Ishikawa (cell line): Measurements from ENCODE around the gene AASS.

Experiments
- CEBPB ChIP-seq: IDR thresholded peaks from 2 replicates; pipeline ENCODE4 v1.6.1; 2012
- EP300 ChIP-seq: IDR thresholded peaks from 2 replicates; pipeline ENCODE4 v1.6.1; 2012; ENCODE audit warnings: borderline replicate concordance
- MAX ChIP-seq: IDR thresholded peaks from 2 replicates; pipeline ENCODE4 v1.6.1; 2012
- RAD21 ChIP-seq: IDR thresholded peaks from 2 replicates; pipeline ENCODE4 v1.6.1; 2012; ENCODE audit warnings: low read depth
- TCF12 ChIP-seq: IDR thresholded peaks from 2 replicates; pipeline ENCODE4 v1.6.1; 2012; ENCODE audit warnings: low read depth
- TEAD4 ChIP-seq: IDR thresholded peaks from 2 replicates; pipeline ENCODE4 v1.6.1; 2012
- USF1 ChIP-seq: IDR thresholded peaks from 2 replicates; pipeline ENCODE4 v1.6.1; 2012
- ZBTB7A ChIP-seq: IDR thresholded peaks from 2 replicates; pipeline ENCODE4 v1.6.1; 2012; ENCODE audit warnings: low read depth

- TF ChIP-seq EP300 (no peak), MAX (no peak), TEAD4 (no peak), CEBPB (no peak), RAD21 (no peak), ZBTB7A (no peak), TCF12 (no peak), USF1 (no peak)
Measured at GRCh38 chr7:122140918-122141317, 3.1 kb downstream of the AASS start.
